MM.1S (cell line): ENCODE data around the gene SP3.

Experiments
- EZH2 ChIP-seq: fragments of 300-600 bp; sonication (generic); optimal IDR thresholded peaks from 2 replicates; pipeline ENCODE3; 2017; ENCODE audit warnings: low read depth, mild to moderate bottlenecking, antibody characterized with exemption, low read length, mixed read lengths
- EZH2phosphoT487 ChIP-seq: fragments of 300-600 bp; sonication (generic); IDR thresholded peaks from 2 replicates; pipeline ENCODE4 v1.6.1; 2018; ENCODE audit warnings: antibody characterized with exemption, low read length
- TF ChIP-seq, protein P1 (sequence below): fragments of 300-600 bp; sonication (generic); IDR thresholded peaks from 2 replicates; pipeline ENCODE4 v1.5.1; 2016; ENCODE audit warnings: antibody characterized with exemption, low read length, mixed read lengths

DNA sequence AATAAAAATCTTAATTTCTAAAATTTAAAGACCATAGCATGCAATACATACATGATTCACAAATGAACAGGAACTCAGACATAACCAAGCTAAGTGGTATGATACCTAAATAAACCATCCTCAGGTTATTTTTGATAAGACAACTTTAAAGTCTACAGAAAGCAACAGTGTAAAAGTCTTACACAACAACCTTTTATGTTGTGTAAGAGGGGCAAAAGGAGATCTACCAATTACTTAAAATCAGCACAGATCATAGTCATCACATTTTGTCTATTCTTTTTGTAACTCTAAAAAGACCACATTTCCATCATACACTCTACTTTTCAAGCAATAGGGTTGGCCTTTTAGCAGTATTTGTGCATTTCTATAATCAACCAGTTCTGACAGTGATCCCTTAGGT lies 16.3 kb downstream of the SP3 start:
- TF ChIP-seq, protein P1, sequence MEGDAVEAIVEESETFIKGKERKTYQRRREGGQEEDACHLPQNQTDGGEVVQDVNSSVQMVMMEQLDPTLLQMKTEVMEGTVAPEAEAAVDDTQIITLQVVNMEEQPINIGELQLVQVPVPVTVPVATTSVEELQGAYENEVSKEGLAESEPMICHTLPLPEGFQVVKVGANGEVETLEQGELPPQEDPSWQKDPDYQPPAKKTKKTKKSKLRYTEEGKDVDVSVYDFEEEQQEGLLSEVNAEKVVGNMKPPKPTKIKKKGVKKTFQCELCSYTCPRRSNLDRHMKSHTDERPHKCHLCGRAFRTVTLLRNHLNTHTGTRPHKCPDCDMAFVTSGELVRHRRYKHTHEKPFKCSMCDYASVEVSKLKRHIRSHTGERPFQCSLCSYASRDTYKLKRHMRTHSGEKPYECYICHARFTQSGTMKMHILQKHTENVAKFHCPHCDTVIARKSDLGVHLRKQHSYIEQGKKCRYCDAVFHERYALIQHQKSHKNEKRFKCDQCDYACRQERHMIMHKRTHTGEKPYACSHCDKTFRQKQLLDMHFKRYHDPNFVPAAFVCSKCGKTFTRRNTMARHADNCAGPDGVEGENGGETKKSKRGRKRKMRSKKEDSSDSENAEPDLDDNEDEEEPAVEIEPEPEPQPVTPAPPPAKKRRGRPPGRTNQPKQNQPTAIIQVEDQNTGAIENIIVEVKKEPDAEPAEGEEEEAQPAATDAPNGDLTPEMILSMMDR: no peak
- TF ChIP-seq EZH2phosphoT487: no peak
- no peak for TF ChIP-seq EZH2
